GM12878 (cell line): Measurements from ENCODE around the gene LDLR. TPM values are rescaled to one million over a fixed set of nuclear protein-coding genes. Genes with fewer than 3 reads are reported as not detected.
A peak's percentile ranks its signal among the peaks of the same experiment; 100 is the strongest.

ENCODE experiments used
- ATAC-seq: fragments of 200-7000 bp; cut with Tn5 transposase; 3 replicates; pipeline ENCODE4 v1.9.1; 2020; ENCODE audit warnings: mild to moderate bottlenecking, moderate library complexity
- BruUV-seq: library from RNA; stranded (reverse); fragments of 400-500 nt; replicated peaks from 2 replicates; lab custom pipeline; 2021; lab: Mats Ljungman, UMichigan
- CTCF ChIA-PET: fragments of 300-600 bp; sonication (Branson Sonifier 250); formaldehyde crosslinking; extraction: SDS; loops from one replicate; lab custom pipeline; 2021; ENCODE audit warnings: inconsistent platforms; lab: Yijun Ruan, JAX
- POLR2A ChIA-PET: fragments of 350-600 bp; formaldehyde crosslinking; extraction: SDS; loops from one replicate; lab custom pipeline; 2021; ENCODE audit warnings: inconsistent platforms; lab: Charles Lee
- RAD21 ChIA-PET: fragments of 300-600 bp; sonication (Branson Sonifier 250); formaldehyde crosslinking; loops from one replicate; lab custom pipeline; 2023; ENCODE audit warnings: antibody characterized with exemption; ENCODE audit not compliant: unreplicated experiment; lab: Charles Lee
- SMC1A ChIA-PET: fragments of 300-600 bp; sonication (Branson Sonifier 250); formaldehyde crosslinking; loops from one replicate; lab custom pipeline; 2023; ENCODE audit not compliant: unreplicated experiment, uncharacterized antibody; lab: Charles Lee
- DNase-seq: peaks from one replicate; pipeline ENCODE4 v3.0.0-alpha.2; 2011; ENCODE audit warnings: low read depth, low spot score
- FAIRE-seq: peaks from 3 replicates; lab custom pipeline; 2011; peaks lifted over from hg19 to GRCh38; lab: Jason Lieb, UNC
- H2AFZ ChIP-seq: 2 replicates; pipeline ENCODE4 v1.6.0; 2011; ENCODE audit warnings: low read depth, low read length, control low read depth; ENCODE audit not compliant: control insufficient read depth
- H3K27ac ChIP-seq: 2 replicates; pipeline ENCODE4 v1.5.1; 2011; ENCODE audit warnings: control low read depth; ENCODE audit not compliant: control insufficient read depth, insufficient read depth
- H3K27me3 ChIP-seq, 2 experiments: replicated peaks in 1 of 2; 2 replicates each; pipeline versions ENCODE4 v1.6.0 to v1.6.1; 2011; ENCODE audit warnings: low read length in 1 of 2; ENCODE audit not compliant: control insufficient read depth in 2 of 2, insufficient read depth in 2 of 2
- H3K36me3 ChIP-seq, 2 experiments: 2 replicates each; pipeline ENCODE4 v1.5.1; 2011; ENCODE audit warnings: low read length in 1 of 2; ENCODE audit not compliant: control insufficient read depth in 2 of 2, insufficient read depth in 2 of 2
- H3K4me1 ChIP-seq: 2 replicates; pipeline ENCODE4 v1.6.1; 2011; ENCODE audit warnings: mild to moderate bottlenecking, low read length, moderate library complexity, mixed read lengths; ENCODE audit not compliant: control insufficient read depth, insufficient read depth
- H3K4me2 ChIP-seq: 2 replicates; pipeline ENCODE4 v1.6.0; 2011; ENCODE audit warnings: control low read depth; ENCODE audit not compliant: control insufficient read depth, insufficient read depth
- H3K4me3 ChIP-seq: fragments of 200-600 bp; sonication (generic); 2 replicates; pipeline ENCODE4 v1.5.1; 2016
- H3K79me2 ChIP-seq: 2 replicates; pipeline ENCODE4 v1.6.0; 2011; ENCODE audit warnings: low read length; ENCODE audit not compliant: control insufficient read depth, insufficient read depth
- H3K9ac ChIP-seq: 2 replicates; pipeline ENCODE4 v1.8.0; 2011; ENCODE audit warnings: low read length, control low read depth, mixed read lengths; ENCODE audit not compliant: control insufficient read depth, insufficient read depth
- H3K9me3 ChIP-seq: replicated peaks from 3 replicates; pipeline ENCODE4 v1.5.1; 2011; ENCODE audit warnings: mild to moderate bottlenecking, low read length; ENCODE audit not compliant: control insufficient read depth, insufficient read depth
- H4K20me1 ChIP-seq: 2 replicates; pipeline ENCODE4 v1.6.0; 2011; ENCODE audit not compliant: control insufficient read depth, insufficient read depth
- CBX3 ChIP-seq: fragments of 200-600 bp; sonication (generic); IDR thresholded peaks from 2 replicates; pipeline ENCODE4 v1.6.1; 2016; ENCODE audit warnings: low read depth, borderline replicate concordance
- MTA3 ChIP-seq: IDR thresholded peaks from 2 replicates; pipeline ENCODE4 v1.6.1; 2012; ENCODE audit warnings: low read length, inconsistent platforms, borderline replicate concordance
- POLR2A ChIP-seq: IDR thresholded peaks from 2 replicates; pipeline ENCODE4 v1.6.1; 2011; ENCODE audit warnings: low read depth, mild to moderate bottlenecking, low read length
- WRNIP1 ChIP-seq: IDR thresholded peaks from 2 replicates; pipeline ENCODE4 v1.6.1; 2011; ENCODE audit warnings: low read depth, low read length, improper control_type of control experiment, borderline replicate concordance
- WGBS: methylation state at CpG from one replicate; pipeline ENCODE4 v1.1.6; 2016; ENCODE audit warnings: low lambda C conversion rate; ENCODE audit not compliant: insufficient replicate concordance, insufficient coverage; ENCODE audit errors: missing lambda C conversion rate; 5-methylcytosine and 5-hydroxymethylcytosine counted together
- in situ Hi-C: fragments of 300-500 bp; cut with MboI; formaldehyde crosslinking; loops from 9 replicates; pipeline ENCODE4 v1.14.3; 2018; ENCODE audit warnings: mixed read lengths
- intact Hi-C: fragments of 100-400 bp; cut with micrococcal nuclease; formaldehyde crosslinking; loops from one replicate; pipeline ENCODE4 v1.14.2; 2022; ENCODE audit not compliant: unreplicated experiment
- polyA plus RNA-seq, 11 experiments: library from polyadenylated mRNA; depleted of rRNA in 4 of 11; unstranded in 6 of 11; stranded (reverse) in 5 of 11; fragments of >200 nt; fragmentation: Nextera tagmentation in 4 of 11; fragmentation: Illumina TruSeq in 1 of 11; extraction: Ambion mirVana in 4 of 11; extraction: Trizol in 1 of 11; gene quantifications; 1 replicate in 1 of 11; 2 replicates in 10 of 11; pipeline versions ENCODE4 v1.2.1 to v1.2.3, GENCODE V29; 2011 to 2016; ENCODE audit warnings: inconsistent platforms in 2 of 11, missing spikeins in 2 of 11, low read depth in 1 of 11
- total RNA-seq, 4 experiments: library from RNA; depleted of rRNA in 3 of 4; stranded (reverse); fragments of >200 nt in 3 of 4; fragmentation: Illumina TruSeq in 1 of 4; extraction: Trizol in 1 of 4; gene quantifications; 2 replicates each; pipeline versions ENCODE4 v1.2.1 to v1.2.3, GENCODE V29; 2013 to 2021
- TF ChIP-seq, protein P1 (sequence below): fragments of 450-650 bp; IDR thresholded peaks from 2 replicates; pipeline ENCODE4 v1.6.1; 2018; ENCODE audit warnings: mild to moderate bottlenecking, low read depth, moderate library complexity; ENCODE audit not compliant: partially characterized antibody

Gene LDLR
- total and polyA plus RNA-seq, 10 of the 15 experiments (the other 5 are each of a cell fraction or from before 2014, with no cell fraction given) = 11.3 to 59.2 (median 27.3) TPM

DNA sequence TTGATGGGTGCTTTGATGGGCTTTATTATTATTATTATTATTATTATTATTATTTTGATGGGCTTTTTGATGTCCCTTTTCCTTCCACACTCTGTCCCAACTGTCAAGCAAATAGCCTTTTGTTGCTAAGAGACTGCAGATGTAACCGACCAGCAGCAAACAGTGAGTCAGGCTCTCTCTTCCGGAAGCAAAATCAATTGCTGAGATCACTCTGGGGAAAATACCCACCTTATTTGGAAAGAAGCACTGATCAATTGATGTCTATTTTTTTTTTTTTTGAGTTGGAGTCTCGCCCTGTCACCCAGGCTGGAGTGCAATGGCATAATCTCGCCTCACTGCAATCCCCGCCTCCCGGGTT is 2.9 kb downstream of the LDLR start:
- H3K9me3 ChIP-seq = no peaks in the 10 kb centered on the region
- no peaks in the 10 kb centered on the region; the same call in none of the 2 replicates for H4K20me1 ChIP-seq
- ChIA-PET RAD21 (interaction anchor here (0.8 to 2.9 kb wide), 5 partner anchors 56 to 219 kb away, joined by 3 to 15 read pairs (median 6); no protein-coding TSS in a partner anchor), SMC1A (interaction anchor here (0.7 to 3.4 kb wide), 2 partner anchors 46 to 56 kb away, joined by 3 to 8 read pairs; no protein-coding TSS in a partner anchor), CTCF (interaction anchor here (1.9 to 2.4 kb wide), 3 partner anchors 57 to 156 kb away, joined by 7 to 10 read pairs (median 10); no protein-coding TSS in a partner anchor), POLR2A (interaction anchor here (1.0 to 1.4 kb wide), 2 partner anchors 88 to 124 kb away, joined by 3 to 4 read pairs; no protein-coding TSS in a partner anchor)
- 0 out of 2 replicates have a peak, but pooled peaks have one; percentile 6 for TF ChIP-seq POLR2A
- TF ChIP-seq CBX3 = no peak
- TF ChIP-seq, protein P1, sequence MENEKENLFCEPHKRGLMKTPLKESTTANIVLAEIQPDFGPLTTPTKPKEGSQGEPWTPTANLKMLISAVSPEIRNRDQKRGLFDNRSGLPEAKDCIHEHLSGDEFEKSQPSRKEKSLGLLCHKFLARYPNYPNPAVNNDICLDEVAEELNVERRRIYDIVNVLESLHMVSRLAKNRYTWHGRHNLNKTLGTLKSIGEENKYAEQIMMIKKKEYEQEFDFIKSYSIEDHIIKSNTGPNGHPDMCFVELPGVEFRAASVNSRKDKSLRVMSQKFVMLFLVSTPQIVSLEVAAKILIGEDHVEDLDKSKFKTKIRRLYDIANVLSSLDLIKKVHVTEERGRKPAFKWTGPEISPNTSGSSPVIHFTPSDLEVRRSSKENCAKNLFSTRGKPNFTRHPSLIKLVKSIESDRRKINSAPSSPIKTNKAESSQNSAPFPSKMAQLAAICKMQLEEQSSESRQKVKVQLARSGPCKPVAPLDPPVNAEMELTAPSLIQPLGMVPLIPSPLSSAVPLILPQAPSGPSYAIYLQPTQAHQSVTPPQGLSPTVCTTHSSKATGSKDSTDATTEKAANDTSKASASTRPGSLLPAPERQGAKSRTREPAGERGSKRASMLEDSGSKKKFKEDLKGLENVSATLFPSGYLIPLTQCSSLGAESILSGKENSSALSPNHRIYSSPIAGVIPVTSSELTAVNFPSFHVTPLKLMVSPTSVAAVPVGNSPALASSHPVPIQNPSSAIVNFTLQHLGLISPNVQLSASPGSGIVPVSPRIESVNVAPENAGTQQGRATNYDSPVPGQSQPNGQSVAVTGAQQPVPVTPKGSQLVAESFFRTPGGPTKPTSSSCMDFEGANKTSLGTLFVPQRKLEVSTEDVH = no peak
- TF ChIP-seq WRNIP1 = 0 out of 2 replicates have a peak, but pooled peaks have one; percentile 12
- TF ChIP-seq MTA3 = 0 out of 2 replicates have a peak, but pooled peaks have one; percentile 1
- peaks cover 71% of the 10 kb centered on the region for H3K79me2 ChIP-seq
- H3K36me3 ChIP-seq = peaks cover 0 to 11% of the 10 kb centered on the region in 2 experiments; a peak in 1 of 4 replicates
- intact Hi-C loops (loop anchor here (5.0 to 10.0 kb wide), 3 partner anchors 215 to 1693 kb away; partner anchors contain the start of gene DNM2), in situ Hi-C loops (no loop called here)
- H3K4me3 ChIP-seq = no peak overlapping the region; the same call in 1 of the 2 replicates
- H3K4me2 ChIP-seq = peak overlapping the region; percentile 100
- 2% methylated on average over 6 of the region's 6 CpGs for WGBS
- no peak for DNase-seq
- peak overlapping the region; percentile 91 for H3K9ac ChIP-seq
- H3K4me1 ChIP-seq = peaks cover 45% of the 10 kb centered on the region
- no peak for FAIRE-seq
- H2AFZ ChIP-seq = no peak overlapping the region
- no peaks in the 10 kb centered on the region for H3K27me3 ChIP-seq
- no TSS peak for BruUV-seq
- ATAC-seq = no peak
- peak overlapping the region; percentile 91 for H3K27ac ChIP-seq
